Fibroblast of pulmonary artery (primary cell): ENCODE measurements around the gene TRPV6.

Experiments
- DNase-seq: peaks from one replicate; pipeline ENCODE4 v3.0.0-alpha.2; 2010; ENCODE audit warnings: low read depth
- H3K4me3 ChIP-seq: replicated peaks from 2 replicates; pipeline ENCODE4 v1.5.1; 2011; ENCODE audit warnings: low read depth, mild to moderate bottlenecking, control low read depth, low read length, moderate library complexity
- CTCF ChIP-seq: IDR thresholded peaks from 2 replicates; pipeline ENCODE4 v1.5.1; 2011; ENCODE audit warnings: mild to moderate bottlenecking, control low read depth, low read length, inconsistent platforms; ENCODE audit errors: missing control alignments

Gene TRPV6

GRCh38 chr7:142887282-142888015 lies 1.9 kb upstream of the TRPV6 start:
- no peak overlapping the region for H3K4me3 ChIP-seq
- DNase-seq: no peak
- no peak for TF ChIP-seq CTCF

GRCh38 chr7:142886866-142887265 lies 1.3 kb upstream of the TRPV6 start:
- no peak for DNase-seq
- H3K4me3 ChIP-seq: no peak overlapping the region
- TF ChIP-seq CTCF: no peak

- no peak overlapping the region for H3K4me3 ChIP-seq
- DNase-seq: no peak
- TF ChIP-seq CTCF: no peak
These were observed 1.3 kb downstream of the TRPV6 start for GRCh38 chr7:142884286-142884640.

- no peak for TF ChIP-seq CTCF
- no peak for DNase-seq
These were observed 1.8 kb downstream of the TRPV6 start for GRCh38 chr7:142883571-142884285.

GRCh38 chr7:142883145-142883544 lies 2.4 kb downstream of the TRPV6 start:
- TF ChIP-seq CTCF: no peak
- no peak overlapping the region for H3K4me3 ChIP-seq
- DNase-seq: no peak

More at GRCh38 chr7:142883571-142884285, 1.8 kb downstream of the TRPV6 start:
- H3K4me3 ChIP-seq: no peak overlapping the region

- H3K4me3 ChIP-seq: no peak overlapping the region
- TF ChIP-seq CTCF: no peak
These were observed 3.2 kb downstream of the TRPV6 start for GRCh38 chr7:142882338-142882678.

More at GRCh38 chr7:142882338-142882678, 3.2 kb downstream of the TRPV6 start:
- no peak for DNase-seq
